ENCODE data around the gene EVPL.

The EVPL gene

DNA sequence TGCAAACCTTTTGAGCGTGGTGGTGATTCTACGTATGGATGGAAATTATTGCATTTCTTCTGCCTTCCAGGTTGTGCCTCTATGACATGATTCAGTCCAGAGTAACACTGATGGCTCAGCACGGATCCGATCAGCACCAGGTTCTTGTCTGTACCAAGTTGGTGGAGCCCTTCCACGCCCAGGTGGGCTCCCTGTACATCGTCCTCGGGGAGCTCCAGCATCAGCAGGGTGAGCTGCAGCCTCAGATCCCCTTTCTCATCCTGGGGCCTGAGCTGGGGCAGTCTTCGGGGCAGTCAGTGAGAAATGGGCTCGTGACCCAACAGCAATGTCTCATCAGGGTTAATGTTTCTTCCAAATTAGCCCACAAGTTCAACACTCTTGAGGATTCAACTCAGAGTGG, 35.7 kb downstream of the EVPL start:
- Histone ChIP-seq H3K27ac (ENCODE audit: extremely low read depth, low read depth, low read length) (no peak overlapping the region), H3K9me3 (ENCODE audit: control insufficient read depth, insufficient read depth, low read depth, low read length) (no peaks in the 10 kb centered on the region), H3K36me3 (ENCODE audit: control insufficient read depth in 2 of 2, insufficient read depth in 1 of 2, low read length in 2 of 2) (peaks cover 3 to 7% of the 10 kb centered on the region in 2 experiments; a peak in 2 of 3 replicates), H3K4me1 (ENCODE audit: control insufficient read depth, insufficient read depth, low read length) (no peaks in the 10 kb centered on the region), H3K4me3 (ENCODE audit: low read depth, low read length) (no peak overlapping the region)
- ChIA-PET CTCF (interaction anchor here (1.4 to 2.2 kb wide), 2 partner anchors 10 to 87 kb away, joined by 3 to 5 read pairs; partner anchors contain the start of genes CDK3 and MRPL38), POLR2A (interaction anchor here (0.8 kb wide), 1 partner anchor 10 kb away, joined by 4 read pairs; no protein-coding TSS in a partner anchor)
- TF ChIP-seq ZNF16 (tag by site-specific recombination; IDR thresholded peaks at IDR 0.05; ENCODE audit: low read depth) (no peak), ZNF555 (tag by site-specific recombination; conservative IDR thresholded peaks at IDR 0.05) (no peak), ZNF621 (tag by site-specific recombination; IDR thresholded peaks at IDR 0.05) (no peak), ZNF394 (tag by site-specific recombination; IDR thresholded peaks at IDR 0.05; ENCODE audit: borderline replicate concordance) (no peak), ZBTB11 (tag by site-specific recombination; conservative IDR thresholded peaks at IDR 0.05; ENCODE audit: low read depth) (no peak), ZNF785 (tag by site-specific recombination; IDR thresholded peaks at IDR 0.05) (no peak), ZNF302 (tag by site-specific recombination; IDR thresholded peaks at IDR 0.05; ENCODE audit: low read depth) (no peak), SP7 (tag by site-specific recombination; IDR thresholded peaks at IDR 0.05) (no peak), ZBTB20 (tag by site-specific recombination; IDR thresholded peaks at IDR 0.05) (no peak), ZNF174 (tag by site-specific recombination; IDR thresholded peaks at IDR 0.05) (no peak), ZNF664 (tag by site-specific recombination; IDR thresholded peaks at IDR 0.05) (no peak), SP2 (tag by site-specific recombination; IDR thresholded peaks at IDR 0.05) (no peak), ZBTB49 (tag by site-specific recombination; IDR thresholded peaks at IDR 0.05; ENCODE audit: low read depth) (no peak)
- TF ChIP-seq, protein P1, sequence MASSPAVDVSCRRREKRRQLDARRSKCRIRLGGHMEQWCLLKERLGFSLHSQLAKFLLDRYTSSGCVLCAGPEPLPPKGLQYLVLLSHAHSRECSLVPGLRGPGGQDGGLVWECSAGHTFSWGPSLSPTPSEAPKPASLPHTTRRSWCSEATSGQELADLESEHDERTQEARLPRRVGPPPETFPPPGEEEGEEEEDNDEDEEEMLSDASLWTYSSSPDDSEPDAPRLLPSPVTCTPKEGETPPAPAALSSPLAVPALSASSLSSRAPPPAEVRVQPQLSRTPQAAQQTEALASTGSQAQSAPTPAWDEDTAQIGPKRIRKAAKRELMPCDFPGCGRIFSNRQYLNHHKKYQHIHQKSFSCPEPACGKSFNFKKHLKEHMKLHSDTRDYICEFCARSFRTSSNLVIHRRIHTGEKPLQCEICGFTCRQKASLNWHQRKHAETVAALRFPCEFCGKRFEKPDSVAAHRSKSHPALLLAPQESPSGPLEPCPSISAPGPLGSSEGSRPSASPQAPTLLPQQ (tag by site-specific recombination; IDR thresholded peaks at IDR 0.05) = no peak
- TF ChIP-seq, protein P2, sequence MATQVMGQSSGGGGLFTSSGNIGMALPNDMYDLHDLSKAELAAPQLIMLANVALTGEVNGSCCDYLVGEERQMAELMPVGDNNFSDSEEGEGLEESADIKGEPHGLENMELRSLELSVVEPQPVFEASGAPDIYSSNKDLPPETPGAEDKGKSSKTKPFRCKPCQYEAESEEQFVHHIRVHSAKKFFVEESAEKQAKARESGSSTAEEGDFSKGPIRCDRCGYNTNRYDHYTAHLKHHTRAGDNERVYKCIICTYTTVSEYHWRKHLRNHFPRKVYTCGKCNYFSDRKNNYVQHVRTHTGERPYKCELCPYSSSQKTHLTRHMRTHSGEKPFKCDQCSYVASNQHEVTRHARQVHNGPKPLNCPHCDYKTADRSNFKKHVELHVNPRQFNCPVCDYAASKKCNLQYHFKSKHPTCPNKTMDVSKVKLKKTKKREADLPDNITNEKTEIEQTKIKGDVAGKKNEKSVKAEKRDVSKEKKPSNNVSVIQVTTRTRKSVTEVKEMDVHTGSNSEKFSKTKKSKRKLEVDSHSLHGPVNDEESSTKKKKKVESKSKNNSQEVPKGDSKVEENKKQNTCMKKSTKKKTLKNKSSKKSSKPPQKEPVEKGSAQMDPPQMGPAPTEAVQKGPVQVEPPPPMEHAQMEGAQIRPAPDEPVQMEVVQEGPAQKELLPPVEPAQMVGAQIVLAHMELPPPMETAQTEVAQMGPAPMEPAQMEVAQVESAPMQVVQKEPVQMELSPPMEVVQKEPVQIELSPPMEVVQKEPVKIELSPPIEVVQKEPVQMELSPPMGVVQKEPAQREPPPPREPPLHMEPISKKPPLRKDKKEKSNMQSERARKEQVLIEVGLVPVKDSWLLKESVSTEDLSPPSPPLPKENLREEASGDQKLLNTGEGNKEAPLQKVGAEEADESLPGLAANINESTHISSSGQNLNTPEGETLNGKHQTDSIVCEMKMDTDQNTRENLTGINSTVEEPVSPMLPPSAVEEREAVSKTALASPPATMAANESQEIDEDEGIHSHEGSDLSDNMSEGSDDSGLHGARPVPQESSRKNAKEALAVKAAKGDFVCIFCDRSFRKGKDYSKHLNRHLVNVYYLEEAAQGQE (tag by site-specific recombination; IDR thresholded peaks at IDR 0.05) = no peak
- TF ChIP-seq, protein P3, sequence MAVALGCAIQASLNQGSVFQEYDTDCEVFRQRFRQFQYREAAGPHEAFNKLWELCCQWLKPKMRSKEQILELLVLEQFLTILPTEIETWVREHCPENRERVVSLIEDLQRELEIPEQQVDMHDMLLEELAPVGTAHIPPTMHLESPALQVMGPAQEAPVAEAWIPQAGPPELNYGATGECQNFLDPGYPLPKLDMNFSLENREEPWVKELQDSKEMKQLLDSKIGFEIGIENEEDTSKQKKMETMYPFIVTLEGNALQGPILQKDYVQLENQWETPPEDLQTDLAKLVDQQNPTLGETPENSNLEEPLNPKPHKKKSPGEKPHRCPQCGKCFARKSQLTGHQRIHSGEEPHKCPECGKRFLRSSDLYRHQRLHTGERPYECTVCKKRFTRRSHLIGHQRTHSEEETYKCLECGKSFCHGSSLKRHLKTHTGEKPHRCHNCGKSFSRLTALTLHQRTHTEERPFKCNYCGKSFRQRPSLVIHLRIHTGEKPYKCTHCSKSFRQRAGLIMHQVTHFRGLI (tag by site-specific recombination; IDR thresholded peaks at IDR 0.05) = no peak
- TF ChIP-seq, protein P4, sequence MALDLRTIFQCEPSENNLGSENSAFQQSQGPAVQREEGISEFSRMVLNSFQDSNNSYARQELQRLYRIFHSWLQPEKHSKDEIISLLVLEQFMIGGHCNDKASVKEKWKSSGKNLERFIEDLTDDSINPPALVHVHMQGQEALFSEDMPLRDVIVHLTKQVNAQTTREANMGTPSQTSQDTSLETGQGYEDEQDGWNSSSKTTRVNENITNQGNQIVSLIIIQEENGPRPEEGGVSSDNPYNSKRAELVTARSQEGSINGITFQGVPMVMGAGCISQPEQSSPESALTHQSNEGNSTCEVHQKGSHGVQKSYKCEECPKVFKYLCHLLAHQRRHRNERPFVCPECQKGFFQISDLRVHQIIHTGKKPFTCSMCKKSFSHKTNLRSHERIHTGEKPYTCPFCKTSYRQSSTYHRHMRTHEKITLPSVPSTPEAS (tag by site-specific recombination; IDR thresholded peaks at IDR 0.05) = no peak

All from HEK293 (cell line).